Esophagus squamous epithelium (tissue), 5 donors: ENCODE data around the gene CDIPT. TPM values are rescaled to one million over a fixed set of nuclear protein-coding genes. Genes with fewer than 3 reads are reported as not detected.

Source experiments
- DNase-seq: peaks from one replicate; lab custom pipeline; 2025; lab: John Stamatoyannopoulos, UW
- H3K27ac ChIP-seq, 4 donors: fragments of 200-600 bp; sonication (generic); one replicate each; pipeline ENCODE4 v1.5.1; 2016 to 2019; ENCODE audit warnings: mild to moderate bottlenecking in 1 of 4
- H3K27me3 ChIP-seq, 4 donors: fragments of 200-600 bp; sonication (generic); 1 replicate in 3 of 4; 2 replicates in 1 of 4; pipeline versions ENCODE4 v1.5.1 to v1.6.0; 2017 to 2021; ENCODE audit warnings: antibody characterized with exemption in 1 of 4
- H3K36me3 ChIP-seq, 3 donors: fragments of 200-600 bp; sonication (generic); one replicate each; pipeline ENCODE4 v1.5.1; 2016 to 2019
- H3K4me1 ChIP-seq, 3 donors: fragments of 200-600 bp; sonication (generic); one replicate each; pipeline ENCODE4 v1.5.1; 2017 to 2019
- H3K4me3 ChIP-seq, 4 donors: fragments of 200-600 bp; sonication (generic); 1 replicate in 3 of 4; 2 replicates in 1 of 4; pipeline ENCODE4 v1.5.1; 2016 to 2019; ENCODE audit warnings: mild to moderate bottlenecking in 2 of 4, moderate library complexity in 1 of 4
- H3K9me3 ChIP-seq, 3 donors: fragments of 200-600 bp; sonication (generic); one replicate each; pipeline ENCODE4 v1.5.1; 2016 to 2019
- CTCF ChIP-seq, 6 experiments: fragments of 450-650 bp in 4 of 6; fragments of 200-600 bp in 2 of 6; sonication (generic) in 2 of 6; IDR thresholded peaks; one replicate each; pipeline ENCODE4 v1.5.1; 2016 to 2019; ENCODE audit warnings: antibody characterized with exemption in 6 of 6, mild to moderate bottlenecking in 4 of 6, moderate library complexity in 4 of 6
- POLR2A ChIP-seq, 4 donors: fragments of 450-650 bp; IDR thresholded peaks; one replicate each; pipeline ENCODE4 v1.6.1; 2017; ENCODE audit warnings: antibody characterized with exemption in 4 of 4, mild to moderate bottlenecking in 4 of 4, moderate library complexity in 3 of 4
- WGBS, 2 donors: methylation state at CpG; one replicate each; pipeline ENCODE4 v1.1.5; 2018; 5-methylcytosine and 5-hydroxymethylcytosine counted together
- intact Hi-C: fragments of 100-400 bp; cut with DNase I; formaldehyde crosslinking; loops from one replicate; pipeline ENCODE4 v1.15.0; 2022
- total RNA-seq, 4 donors: library from RNA; depleted of rRNA; stranded (reverse); fragments of >200 nt; gene quantifications; one replicate each; pipeline ENCODE4 v1.1.0, GENCODE V29; 2016
- donor health status: DM: yes; HTN: yes; CAD: no.

The CDIPT gene
- total RNA-seq, 4 donors from 2014 or later = 34.6 to 78.8 (median 44.6) TPM

DNA sequence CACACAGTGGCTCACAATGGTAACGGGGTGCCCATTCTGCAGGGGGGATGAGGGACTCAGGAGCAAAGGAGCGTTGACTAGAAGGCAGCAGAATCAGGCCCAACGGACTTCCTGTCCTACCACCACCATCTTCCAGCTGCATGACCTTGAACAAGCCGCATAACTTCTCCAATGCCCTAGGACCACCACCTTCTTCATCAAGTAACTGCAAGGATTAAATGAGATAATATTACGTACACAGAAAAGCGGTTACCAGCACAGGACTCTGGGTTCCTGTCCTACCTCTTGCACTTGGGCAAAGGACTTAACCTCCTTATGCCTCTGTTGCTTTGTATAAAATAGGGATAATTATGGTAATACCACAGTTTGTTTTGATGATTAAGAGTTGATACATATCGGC, 41.9 kb upstream of the CDIPT start:
- WGBS, 2 donors = 84 to 89% methylated on average over 7 of the region's 7 CpGs
- H3K9me3 ChIP-seq = no peaks in the 10 kb centered on the region
- TF ChIP-seq POLR2A (IDR thresholded peaks at IDR 0.05) (no peak), CTCF (IDR thresholded peaks at IDR 0.05) (no peak)
- peaks cover 0 to 12% (median 0%) of the 10 kb centered on the region in 4 donors for H3K27me3 ChIP-seq
- no peak overlapping the region for H3K4me3 ChIP-seq
- no peaks in the 10 kb centered on the region for H3K36me3 ChIP-seq
- DNase-seq = no peak
- H3K4me1 ChIP-seq = peaks cover 7 to 13% (median 9%) of the 10 kb centered on the region in 3 donors
- no peak overlapping the region for H3K27ac ChIP-seq
- intact Hi-C loops = no loop called here

DNA sequence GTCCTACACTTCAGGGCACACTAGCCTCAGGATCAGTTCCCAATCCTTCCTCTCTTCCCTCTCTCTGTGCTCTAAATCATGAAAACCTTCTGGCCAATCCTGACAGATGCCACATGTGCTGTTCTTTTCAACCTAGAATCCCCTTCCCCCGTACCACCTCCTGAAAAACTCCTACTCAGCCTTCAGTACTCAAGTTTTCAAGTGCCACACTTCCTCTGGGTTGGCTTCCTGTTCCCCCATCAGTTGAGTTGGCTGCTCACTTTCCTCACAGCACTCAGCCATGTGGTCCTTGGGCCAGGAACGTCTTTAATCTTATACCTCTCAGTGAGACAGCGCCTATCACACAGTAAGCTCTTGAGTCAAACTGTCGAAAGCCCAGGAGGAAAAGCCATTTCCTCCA, 40.6 kb upstream of the CDIPT start:
- intact Hi-C loops = no loop called here
- no peak overlapping the region for H3K27ac ChIP-seq
- peaks cover 11 to 26% (median 18%) of the 10 kb centered on the region in 3 donors for H3K4me1 ChIP-seq
- no peaks in the 10 kb centered on the region for H3K9me3 ChIP-seq
- 62 to 63% methylated on average over 3 to 4 of the region's 4 CpGs for WGBS, 2 donors
- no peak overlapping the region for H3K4me3 ChIP-seq
- no peak for DNase-seq
- no peaks in the 10 kb centered on the region for H3K36me3 ChIP-seq
- peaks cover 0 to 24% (median 6%) of the 10 kb centered on the region in 4 donors for H3K27me3 ChIP-seq
- TF ChIP-seq POLR2A (IDR thresholded peaks at IDR 0.05) (no peak), CTCF (IDR thresholded peaks at IDR 0.05) (no peak)

DNA sequence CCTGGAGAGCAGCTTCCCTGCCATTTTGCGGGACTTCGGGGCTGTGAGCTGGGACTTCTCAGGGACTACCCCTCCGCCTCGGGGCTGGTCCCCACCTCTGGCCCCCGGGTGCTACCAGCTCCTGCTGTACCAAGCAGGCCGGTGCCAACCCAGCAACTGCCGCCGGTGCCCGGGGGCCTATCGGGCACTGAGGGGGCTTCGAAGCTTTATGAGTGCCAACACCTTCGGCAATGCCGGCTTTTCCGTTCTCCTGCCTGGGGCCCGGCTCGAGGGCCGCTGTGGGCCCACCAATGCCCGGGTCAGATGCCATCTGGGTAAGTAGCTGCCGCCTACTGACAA, 38.5 kb upstream of the CDIPT start:
- intact Hi-C loops = no loop called here
- no peak for DNase-seq

DNA sequence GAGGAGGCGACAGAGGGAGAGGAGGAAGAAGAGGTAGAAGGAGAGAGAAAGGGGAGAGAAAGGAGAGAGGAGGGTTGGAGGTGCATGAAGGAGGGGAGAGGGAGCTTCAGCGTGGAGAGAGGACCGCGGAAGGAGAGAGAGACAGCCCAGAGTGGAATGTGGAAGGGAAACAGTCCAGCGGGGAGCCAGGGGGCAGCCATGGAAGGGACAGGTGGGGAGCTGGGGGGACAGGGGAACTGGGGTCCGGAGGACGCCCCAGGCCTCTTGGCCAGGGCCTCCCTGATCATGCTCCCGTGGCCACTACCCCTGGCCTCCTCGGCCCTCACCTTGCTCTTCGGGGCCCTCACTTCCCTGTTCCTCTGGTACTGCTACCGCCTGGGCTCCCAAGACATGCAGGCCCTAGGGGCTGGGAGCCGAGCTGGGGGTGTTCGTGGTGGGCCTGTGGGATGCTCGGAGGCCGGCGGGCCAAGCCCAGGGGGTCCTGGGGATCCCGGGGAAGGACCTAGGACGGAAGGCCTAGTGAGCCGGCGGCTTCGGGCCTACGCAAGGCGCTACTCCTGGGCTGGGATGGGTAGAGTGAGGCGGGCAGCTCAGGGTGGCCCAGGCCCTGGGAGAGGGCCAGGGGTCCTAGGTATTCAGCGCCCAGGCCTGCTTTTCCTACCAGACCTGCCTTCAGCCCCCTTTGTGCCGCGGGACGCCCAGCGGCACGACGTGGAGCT, 38.0 kb upstream of the CDIPT start:
- WGBS, 2 donors = 40 to 43% methylated on average over 13 to 19 of the region's 31 CpGs
- Histone ChIP-seq H3K4me3 (peak overlapping the region; percentile 48 to 84 (median 58)), H3K9me3 (no peaks in the 10 kb centered on the region), H3K4me1 (peaks cover 11 to 26% (median 18%) of the 10 kb centered on the region in 3 donors), H3K27ac (no peak overlapping the region), H3K27me3 (peaks cover 0 to 49% (median 7%) of the 10 kb centered on the region in 4 donors), H3K36me3 (no peaks in the 10 kb centered on the region)
- intact Hi-C loops = no loop called here
- TF ChIP-seq CTCF (IDR thresholded peaks at IDR 0.05) (no peak), POLR2A (IDR thresholded peaks at IDR 0.05) (no peak)
- no peak for DNase-seq

More for the DNA sequence above, 38.5 kb upstream of the CDIPT start:
- no peaks in the 10 kb centered on the region for H3K36me3 ChIP-seq
- H3K9me3 ChIP-seq = no peaks in the 10 kb centered on the region
- peaks cover 0 to 44% (median 7%) of the 10 kb centered on the region in 4 donors for H3K27me3 ChIP-seq
- WGBS, 2 donors = 86 to 92% methylated on average over 7 to 14 of the region's 19 CpGs
- H3K4me1 ChIP-seq = peaks cover 11 to 26% (median 18%) of the 10 kb centered on the region in 3 donors
- no peak for TF ChIP-seq POLR2A (IDR thresholded peaks at IDR 0.05)
- TF ChIP-seq CTCF (IDR thresholded peaks at IDR 0.05) = no peak
- H3K27ac ChIP-seq = no peak overlapping the region
- no peak overlapping the region for H3K4me3 ChIP-seq

- whole genome bisulfite sequencing, 2 donors = 2 to 3% methylated on average over 16 to 18 of the region's 67 CpGs
- TF ChIP-seq POLR2A (IDR thresholded peaks at IDR 0.05) (no peak), CTCF (IDR thresholded peaks at IDR 0.05) (no peak)
- Histone ChIP-seq H3K4me1 (peaks cover 11 to 26% (median 18%) of the 10 kb centered on the region in 3 donors), H3K27me3 (peaks cover 0 to 49% (median 7%) of the 10 kb centered on the region in 4 donors), H3K27ac (peak within 1 kb of the TSS in 2 of 4 donors; percentile 13 to 16), H3K9me3 (no peaks in the 10 kb centered on the region), H3K4me3 (peak within 1 kb of the TSS; percentile 48 to 84 (median 58)), H3K36me3 (no peaks in the 10 kb centered on the region)
- no peak for DNase-seq
- intact Hi-C loops = no loop called here
Observed at GRCh38 chr16:29900102-29900887, 37.3 kb upstream of the CDIPT start, which contains the start of gene ASPHD1. ASPHD1 (plus strand) TSS chr16:29900488; CDS start chr16:29900972, 484 bp downstream.
